HFFc6 (cell line): Measurements from ENCODE around the gene PARD3. TPM values are rescaled to one million over a fixed set of nuclear protein-coding genes. Genes with fewer than 3 reads are reported as not detected.

Source experiments
- DNase-seq: peaks from one replicate; pipeline ENCODE4 v3.0.0-alpha.2; 2018
- H3K27ac Mint-ChIP-seq: 2 replicates; pipeline ENCODE4 v1.8.0; 2020; ENCODE audit warnings: mild to moderate bottlenecking, mixed read lengths
- H3K27me3 Mint-ChIP-seq: 2 replicates; pipeline ENCODE4 v1.8.0; 2021; ENCODE audit warnings: mild to moderate bottlenecking, moderate library complexity, mixed read lengths; ENCODE audit not compliant: insufficient read depth
- H3K36me3 Mint-ChIP-seq: 2 replicates; pipeline ENCODE4 v1.8.0; 2021; ENCODE audit warnings: low read depth, mixed read lengths
- H3K4me1 Mint-ChIP-seq: 2 replicates; pipeline ENCODE4 v1.8.0; 2020; ENCODE audit warnings: low read depth, mixed read lengths
- H3K4me3 Mint-ChIP-seq: 2 replicates; pipeline ENCODE4 v1.8.0; 2020; ENCODE audit warnings: mild to moderate bottlenecking, moderate library complexity, mixed read lengths
- H3K9me3 Mint-ChIP-seq: 2 replicates; pipeline ENCODE4 v1.8.0; 2020; ENCODE audit warnings: mild to moderate bottlenecking, mixed read lengths
- CTCF ChIP-seq: fragments of 200-600 bp; sonication (generic); IDR thresholded peaks from 2 replicates; pipeline ENCODE4 v1.5.0; 2021; ENCODE audit warnings: antibody characterized with exemption, mild to moderate bottlenecking
- total RNA-seq, 6 experiments: library from RNA; stranded (reverse); fragmentation: NEBNext Ultra II Directional; extraction: Animal tissue kit (Norgen Biotek cat#: 25700); gene quantifications; 2 replicates in 1 of 6; 3 replicates in 5 of 6; pipeline ENCODE4 v1.2.3, GENCODE V29; 2021

PARD3 gene
- total RNA-seq, 6 experiments from 2014 or later: 19.9 to 24.3 (median 23.1) TPM

- Mint-ChIP-seq H3K27ac (no peak overlapping the region), H3K36me3 (no peaks in the 10 kb centered on the region), H3K27me3 (peaks cover 8% of the 10 kb centered on the region), H3K4me1 (peaks cover 7% of the 10 kb centered on the region), H3K9me3 (no peaks in the 10 kb centered on the region), H3K4me3 (no peak overlapping the region)
- DNase-seq: no peak
- no peak for TF ChIP-seq CTCF
Measured at GRCh38 chr10:34858003-34858402, 42.9 kb upstream of the PARD3 start.

GRCh38 chr10:34854147-34854601, 39.1 kb upstream of the PARD3 start:
- peaks cover 7% of the 10 kb centered on the region for H3K4me1 Mint-ChIP-seq
- H3K4me3 Mint-ChIP-seq: peak overlapping the region; percentile 77

GRCh38 chr10:34853357-34853756, 38.3 kb upstream of the PARD3 start:
- Mint-ChIP-seq H3K4me3 (no peak overlapping the region), H3K36me3 (no peaks in the 10 kb centered on the region), H3K27ac (no peak overlapping the region), H3K9me3 (no peaks in the 10 kb centered on the region), H3K27me3 (peaks cover 13% of the 10 kb centered on the region; the same call in 1 of the 2 replicates), H3K4me1 (peaks cover 7% of the 10 kb centered on the region)
- no peak for TF ChIP-seq CTCF
- no peak for DNase-seq

More at GRCh38 chr10:34854147-34854601, 39.1 kb upstream of the PARD3 start:
- Mint-ChIP-seq H3K27me3 (peaks cover 13% of the 10 kb centered on the region; the same call in 1 of the 2 replicates), H3K36me3 (no peaks in the 10 kb centered on the region), H3K9me3 (no peaks in the 10 kb centered on the region), H3K27ac (0 out of 2 replicates have a peak overlapping the region, but pooled peaks have one; percentile 5)
- DNase-seq: peak; percentile 60
- no peak; the same call in 1 of the 2 replicates for TF ChIP-seq CTCF

- peaks cover 7% of the 10 kb centered on the region for H3K4me1 Mint-ChIP-seq
- DNase-seq: no peak
- no peak for TF ChIP-seq CTCF
- no peak overlapping the region for H3K27ac Mint-ChIP-seq
- peaks cover 16% of the 10 kb centered on the region for H3K27me3 Mint-ChIP-seq
- H3K36me3 Mint-ChIP-seq: no peaks in the 10 kb centered on the region
- no peak overlapping the region for H3K4me3 Mint-ChIP-seq
- H3K9me3 Mint-ChIP-seq: no peaks in the 10 kb centered on the region
Measured at GRCh38 chr10:34850558-34850957, 35.5 kb upstream of the PARD3 start.

GRCh38 chr10:34850036-34850435, 34.9 kb upstream of the PARD3 start:
- Mint-ChIP-seq H3K27ac (no peak overlapping the region), H3K4me1 (peaks cover 7% of the 10 kb centered on the region), H3K36me3 (no peaks in the 10 kb centered on the region), H3K9me3 (no peaks in the 10 kb centered on the region), H3K4me3 (no peak overlapping the region), H3K27me3 (peaks cover 16% of the 10 kb centered on the region)
- no peak for DNase-seq
- TF ChIP-seq CTCF: no peak

GRCh38 chr10:34845070-34845469, 30.0 kb upstream of the PARD3 start:
- H3K9me3 Mint-ChIP-seq: no peaks in the 10 kb centered on the region
- no peak overlapping the region for H3K4me3 Mint-ChIP-seq
- no peaks in the 10 kb centered on the region for H3K4me1 Mint-ChIP-seq
- peaks cover 41% of the 10 kb centered on the region for H3K27me3 Mint-ChIP-seq
- no peak overlapping the region for H3K27ac Mint-ChIP-seq
- no peak for DNase-seq
- TF ChIP-seq CTCF: no peak
- no peaks in the 10 kb centered on the region for H3K36me3 Mint-ChIP-seq
